HG02852 (cell line): ENCODE data around the gene TMEM97.
A peak's percentile ranks its signal among the peaks of the same experiment; 100 is the strongest.
"Not testable (repeated sequence)": the region's sequence is repeated elsewhere in the genome, so short reads cannot be mapped to it uniquely, and the experiment has no call there.

Experiments used
- ATAC-seq: cut with Tn5 transposase; IDR thresholded peaks from one replicate; pipeline ENCODE4 v1.9.1; 2021; ENCODE audit warnings: mild to moderate bottlenecking, moderate library complexity; ENCODE audit not compliant: unreplicated experiment

Gene TMEM97

DNA sequence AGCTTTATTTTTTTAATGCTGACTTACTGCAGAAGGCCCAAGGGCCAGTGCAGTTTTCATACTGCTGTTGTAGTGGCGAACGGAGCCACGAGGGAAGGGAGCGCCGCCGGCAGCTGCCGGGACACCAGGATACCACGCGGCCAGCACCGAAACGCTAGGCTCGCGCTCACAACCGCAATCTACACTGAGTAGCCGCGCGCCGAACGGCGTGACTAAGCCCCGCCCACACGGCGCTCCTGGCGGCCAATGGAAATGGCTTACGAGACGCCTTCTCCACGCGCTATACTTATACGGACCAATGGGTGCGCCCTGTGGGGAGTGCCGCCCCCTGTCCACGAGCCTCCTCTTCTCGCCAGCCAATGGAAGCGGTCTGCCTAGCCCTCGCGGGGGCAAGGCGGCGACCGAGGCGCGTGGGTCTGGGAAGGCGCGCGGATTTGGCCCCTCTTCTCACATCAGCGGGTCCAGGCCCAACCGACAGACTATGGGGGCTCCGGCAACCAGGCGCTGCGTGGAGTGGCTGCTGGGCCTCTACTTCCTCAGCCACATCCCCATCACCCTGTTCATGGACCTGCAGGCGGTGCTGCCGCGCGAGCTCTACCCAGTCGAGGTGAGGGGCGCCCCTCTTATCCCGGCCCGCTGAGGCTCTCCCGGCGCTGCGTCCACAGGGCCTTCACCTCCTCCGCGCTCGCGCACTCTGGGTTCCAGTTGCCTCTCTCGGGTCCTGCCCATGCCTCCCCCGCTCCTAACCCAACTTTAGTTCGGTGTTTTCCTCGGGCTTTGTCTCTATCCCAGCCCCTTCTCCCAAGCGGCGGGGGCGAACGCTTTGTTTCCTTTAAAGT is at the start of gene TMEM97:
Gene TMEM97 (plus strand): TSS at position 442 of the 839 bp plus-strand sequence. CDS start 40 bp downstream, at position 482.
- peak; percentile 95 for ATAC-seq

- no peak for ATAC-seq
Observed at GRCh38 chr17:28270055-28270454, 48.9 kb upstream of the TMEM97 start.

GRCh38 chr17:28270926-28271325 is 48.1 kb upstream of the TMEM97 start:
- ATAC-seq = no peak

GRCh38 chr17:28271431-28271830 is 47.6 kb upstream of the TMEM97 start:
- ATAC-seq = no peak

DNA sequence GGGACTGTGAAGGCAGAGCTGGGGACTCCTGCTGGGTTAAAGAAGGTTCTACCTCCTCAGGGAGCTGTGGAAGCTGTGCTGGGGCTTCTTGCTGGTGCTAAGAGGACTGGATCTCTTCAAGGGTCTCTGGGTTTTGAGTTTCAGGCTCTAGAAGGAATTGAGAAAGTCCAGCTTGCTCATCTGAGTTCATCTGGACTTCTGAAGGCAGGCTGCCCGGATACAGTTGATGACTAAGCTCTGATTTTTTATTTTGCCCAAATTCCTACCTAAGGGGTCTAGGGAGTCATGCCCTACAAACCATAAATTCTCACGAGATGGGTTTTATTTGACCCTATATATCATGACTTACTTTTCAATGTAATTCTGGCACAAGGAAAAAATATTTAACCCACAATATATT is 46.8 kb upstream of the TMEM97 start:
- no peak for ATAC-seq

DNA sequence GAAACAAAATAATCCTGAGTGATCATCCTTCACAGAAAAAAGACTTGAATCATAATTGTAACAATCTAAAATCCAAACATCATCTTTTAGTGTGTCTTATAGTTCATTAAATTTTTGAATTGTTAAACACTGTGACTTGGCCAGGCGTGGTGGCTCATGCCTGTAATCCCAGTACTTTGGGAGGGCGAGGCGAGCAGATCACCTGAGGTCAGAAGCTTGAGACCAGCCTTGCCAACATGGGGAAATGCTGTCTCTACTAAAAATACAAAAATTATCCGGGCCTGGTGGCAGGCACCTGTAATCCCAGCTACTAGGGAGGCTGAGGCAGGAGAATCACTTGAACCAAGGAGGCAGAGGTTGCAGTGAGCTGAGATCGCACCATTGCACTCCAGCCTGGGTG is 45.7 kb upstream of the TMEM97 start:
- not testable (repeated sequence) for ATAC-seq

- no peak for ATAC-seq
Observed at GRCh38 chr17:28274591-28275265, 44.3 kb upstream of the TMEM97 start.

GRCh38 chr17:28276011-28276410 is 43.0 kb upstream of the TMEM97 start:
- ATAC-seq = no peak

GRCh38 chr17:28279411-28279810 is 39.6 kb upstream of the TMEM97 start:
- no peak for ATAC-seq

- no peak for ATAC-seq
Observed at GRCh38 chr17:28280826-28281225, 38.2 kb upstream of the TMEM97 start.

DNA sequence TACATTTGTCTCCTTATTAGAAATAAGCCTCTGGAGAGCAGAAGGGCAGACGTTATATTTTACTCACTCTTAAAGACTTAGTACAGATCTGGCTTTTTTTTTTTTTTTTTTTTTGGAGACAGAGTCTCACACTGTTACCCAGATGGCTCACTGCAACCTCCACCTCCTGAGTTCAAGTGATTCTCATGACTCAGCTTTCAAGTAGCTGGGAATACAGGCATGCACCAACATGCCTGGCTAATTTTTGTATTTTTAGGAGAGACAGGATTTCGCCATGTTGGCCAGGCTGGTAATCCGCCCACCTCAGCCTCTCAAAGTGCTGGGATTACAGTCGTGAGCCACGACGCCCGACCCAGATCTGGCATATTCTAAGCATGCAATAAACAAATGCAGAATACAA is 36.4 kb upstream of the TMEM97 start:
- ATAC-seq = no peak

GRCh38 chr17:28285965-28286364 is 33.0 kb upstream of the TMEM97 start:
- no peak for ATAC-seq

DNA sequence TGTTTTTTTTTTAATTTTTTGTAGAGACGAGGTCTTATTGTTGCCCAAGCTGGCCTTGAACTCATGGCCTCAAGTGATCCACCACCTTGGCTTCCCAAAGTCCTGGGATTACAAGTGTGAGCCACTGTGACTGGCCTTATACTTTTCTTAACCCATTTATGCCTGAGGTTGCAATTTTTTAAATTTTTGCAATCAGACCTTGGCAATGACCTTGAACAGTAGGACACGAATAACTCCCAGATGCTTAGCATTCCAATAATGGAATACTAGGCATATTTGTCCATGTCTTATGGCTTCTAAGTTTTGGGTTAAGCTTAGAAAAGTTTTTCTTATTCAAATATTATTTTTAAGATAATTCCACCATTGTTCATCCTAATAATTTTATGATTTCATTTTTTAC is 28.3 kb upstream of the TMEM97 start:
- ATAC-seq = no peak

DNA sequence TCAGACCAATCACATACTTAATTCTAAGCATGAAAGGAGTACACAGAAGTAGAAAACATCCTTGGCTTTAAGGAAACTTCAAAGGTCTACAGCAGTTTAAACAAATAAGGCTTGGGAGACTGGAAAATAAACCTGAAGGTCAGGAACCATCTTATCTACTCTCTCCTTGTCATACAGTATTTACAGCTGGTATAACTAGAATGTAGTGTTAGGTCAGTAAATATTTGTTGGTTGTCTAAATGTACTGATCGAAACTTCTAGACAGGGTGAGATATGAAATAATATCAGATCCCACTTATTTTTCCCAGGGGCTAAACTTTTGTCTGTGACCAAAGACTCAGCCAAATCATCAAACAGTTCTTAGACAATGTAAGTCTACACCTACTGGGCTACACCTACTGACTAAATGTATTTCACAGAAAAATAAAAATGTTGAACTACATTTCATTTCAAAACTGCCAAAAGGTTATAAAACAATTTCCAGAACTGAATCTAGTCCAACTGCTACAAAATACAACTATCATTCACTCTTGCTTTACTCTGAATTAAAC is 27.1 kb upstream of the TMEM97 start:
- ATAC-seq = no peak

DNA sequence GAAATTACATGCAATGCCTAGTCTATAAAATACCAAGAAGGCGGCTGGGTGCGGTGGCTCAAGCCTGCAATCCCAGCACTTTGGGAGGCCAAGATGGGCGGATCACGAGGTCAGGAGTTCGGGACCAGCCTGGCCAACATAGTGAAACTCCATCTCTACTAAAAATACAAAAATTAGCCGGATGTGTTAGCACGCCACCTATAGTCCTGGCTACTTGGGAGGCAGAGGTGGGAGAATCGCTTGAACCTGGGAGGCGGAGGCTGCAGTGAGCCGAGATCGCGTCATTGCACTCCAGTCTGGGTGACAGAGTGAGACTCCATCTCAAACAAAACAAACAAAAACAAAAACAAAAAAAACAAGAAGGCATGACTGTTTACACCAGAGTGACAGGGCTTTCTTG is 26.1 kb upstream of the TMEM97 start:
- not testable (repeated sequence) for ATAC-seq

GRCh38 chr17:28293994-28294393 is 25.0 kb upstream of the TMEM97 start:
- ATAC-seq = no peak

GRCh38 chr17:28295677-28296578 is 23.1 kb upstream of the TMEM97 start:
- no peak for ATAC-seq

GRCh38 chr17:28298449-28298848 is 20.6 kb upstream of the TMEM97 start:
- no peak for ATAC-seq

DNA sequence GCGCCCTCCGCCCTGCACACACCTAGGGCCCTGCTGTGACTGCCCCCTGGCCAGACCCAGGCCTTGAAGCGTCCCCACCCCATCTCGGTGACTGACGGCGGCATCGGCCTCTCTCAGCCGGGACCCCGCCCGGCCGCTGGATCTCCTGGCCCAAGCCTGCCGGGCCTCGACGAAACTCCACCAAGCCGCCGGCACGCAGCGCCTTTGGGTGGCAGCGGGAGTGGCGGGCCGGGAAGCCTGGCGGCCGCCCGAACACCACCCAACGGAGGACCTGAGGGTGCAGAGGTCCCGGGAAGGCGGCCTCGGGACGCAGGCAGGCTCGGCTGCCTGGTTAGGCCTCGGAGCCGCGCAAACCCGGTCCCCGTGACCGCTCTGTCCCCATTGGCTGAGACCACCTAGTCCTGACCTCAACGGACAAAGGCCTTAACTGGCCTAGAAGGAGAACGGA is 12.0 kb upstream of the TMEM97 start:
- ATAC-seq = no peak

DNA sequence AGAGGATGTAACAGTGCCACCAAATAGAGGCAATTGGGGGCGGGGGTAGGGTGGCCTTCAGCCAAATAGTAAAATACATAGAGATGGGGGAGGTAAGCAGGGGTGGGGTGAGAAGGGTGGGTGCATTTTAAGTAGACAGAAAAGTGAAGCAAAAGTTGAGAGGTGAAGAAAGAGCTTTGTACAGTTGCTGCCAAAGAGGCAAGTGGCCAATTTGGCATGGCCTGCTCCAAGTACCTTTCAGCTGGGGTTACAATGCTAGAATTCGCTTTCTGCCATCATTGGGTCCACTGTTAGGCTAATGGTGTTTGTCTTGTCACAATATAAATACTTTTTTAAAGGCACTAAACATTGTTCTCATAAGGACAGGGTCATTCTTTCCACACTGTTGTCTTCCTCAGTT is 5.2 kb upstream of the TMEM97 start:
- ATAC-seq = no peak
